Lower lobe of right lung (tissue), 2 donors: ENCODE results near the gene GOLGA6L9. TPM values are rescaled to one million over a fixed set of nuclear protein-coding genes. Genes with fewer than 3 reads are reported as not detected.
"Not testable (repeated sequence)": the region's sequence is repeated elsewhere in the genome, so short reads cannot be mapped to it uniquely, and the experiment has no call there.

Source experiments
- ATAC-seq, 2 donors: fragments of 200-7000 bp; cut with Tn5 transposase; one replicate each; pipeline ENCODE4 v1.9.1; 2020 to 2022; ENCODE audit warnings: mild to moderate bottlenecking in 2 of 2, moderate library complexity in 2 of 2
- DNase-seq: peaks from one replicate; pipeline ENCODE4 v3.0.0-alpha.2; 2020
- H3K27ac ChIP-seq: fragments of 200-600 bp; one replicate; pipeline ENCODE4 v1.8.0; 2022
- H3K27me3 ChIP-seq: fragments of 200-600 bp; one replicate; pipeline ENCODE4 v1.8.0; 2022; ENCODE audit warnings: low read depth
- H3K36me3 ChIP-seq: fragments of 200-600 bp; one replicate; pipeline ENCODE4 v1.8.0; 2022; ENCODE audit warnings: mild to moderate bottlenecking
- H3K4me1 ChIP-seq: fragments of 200-600 bp; one replicate; pipeline ENCODE4 v1.8.0; 2022
- H3K4me3 ChIP-seq: fragments of 200-600 bp; one replicate; pipeline ENCODE4 v1.8.0; 2022; ENCODE audit warnings: mild to moderate bottlenecking
- H3K9me3 ChIP-seq: fragments of 200-600 bp; one replicate; pipeline ENCODE4 v1.8.0; 2022
- CTCF ChIP-seq: fragments of 200-600 bp; IDR thresholded peaks from one replicate; pipeline ENCODE4 v1.8.0; 2022; ENCODE audit warnings: antibody characterized with exemption, mild to moderate bottlenecking
- intact Hi-C: fragments of 100-400 bp; cut with DNase I; formaldehyde crosslinking; loops from one replicate; pipeline ENCODE4 v1.11.0; 2022
- total RNA-seq: library from RNA; stranded (reverse); fragmentation: NEBNext Ultra II Directional; extraction: Animal tissue kit (Norgen Biotek cat#: 25700); gene quantifications from one replicate; pipeline ENCODE4 v1.2.1, GENCODE V29; 2021
- donor health status: DM: no; HTN: yes; CAD: no; lungs with severe emphysema.

Gene GOLGA6L9
- total RNA-seq, 1 donor from 2014 or later, result 6.0 TPM

DNA sequence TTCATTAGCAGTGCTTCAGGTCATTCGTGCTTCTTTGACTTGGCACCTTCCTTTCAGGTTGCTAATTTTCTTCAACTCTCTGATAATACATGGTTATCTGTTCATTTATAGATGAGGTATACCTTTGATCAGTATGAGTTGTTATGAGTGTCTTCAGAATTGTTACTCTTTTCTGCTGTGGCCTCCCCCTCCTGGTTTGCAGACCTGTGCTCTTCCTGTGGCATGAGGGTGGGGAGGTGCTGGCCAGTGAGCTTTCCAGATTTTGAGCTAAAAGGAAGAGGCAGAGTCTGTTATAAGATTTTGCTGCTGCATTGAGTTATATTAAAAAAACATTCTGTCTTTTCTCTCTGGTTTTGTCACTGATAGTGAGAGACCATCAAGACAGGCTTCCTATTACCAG lies 30.8 kb upstream of the GOLGA6L9 start:
- Histone ChIP-seq H3K36me3 (no peaks in the 10 kb centered on the region), H3K27ac (no peak overlapping the region), H3K4me3 (no peak overlapping the region), H3K9me3 (no peaks in the 10 kb centered on the region), H3K4me1 (no peaks in the 10 kb centered on the region), H3K27me3 (no peaks in the 10 kb centered on the region)
- no peak for TF ChIP-seq CTCF
- DNase-seq (no peak), ATAC-seq (no peak)
- intact Hi-C loops, result no loop called here

GRCh38 chr15:82399366-82400103 lies 30.1 kb upstream of the GOLGA6L9 start:
- DNase-seq, H3K27ac ChIP-seq, H3K4me1 ChIP-seq, ATAC-seq, intact Hi-C loops, H3K36me3 ChIP-seq, H3K4me3 ChIP-seq, H3K27me3 ChIP-seq, H3K9me3 ChIP-seq: not testable (repeated sequence)

DNA sequence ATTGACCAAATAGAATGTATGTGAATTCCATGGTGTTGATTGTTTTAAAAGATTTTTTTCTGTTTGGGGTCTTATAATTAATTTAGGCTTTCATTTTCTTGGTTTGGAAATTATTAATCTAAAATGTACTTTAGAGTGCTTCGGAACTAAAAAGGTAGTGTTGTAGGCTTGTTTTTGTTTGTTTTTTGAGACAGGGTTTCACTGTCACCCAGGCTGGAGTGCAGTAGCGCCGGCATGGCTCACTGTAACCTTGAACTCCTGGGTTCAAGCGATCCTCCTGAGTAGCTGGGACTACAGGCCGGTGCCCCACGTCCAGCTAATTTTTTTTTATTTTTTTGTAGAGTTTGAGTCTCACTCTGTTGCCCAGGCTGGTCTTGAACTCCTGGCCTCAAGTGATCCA lies 27.7 kb upstream of the GOLGA6L9 start:
- intact Hi-C loops, H3K27me3 ChIP-seq, ATAC-seq, H3K4me1 ChIP-seq, H3K27ac ChIP-seq, DNase-seq, H3K4me3 ChIP-seq, H3K36me3 ChIP-seq, H3K9me3 ChIP-seq: not testable (repeated sequence)

DNA sequence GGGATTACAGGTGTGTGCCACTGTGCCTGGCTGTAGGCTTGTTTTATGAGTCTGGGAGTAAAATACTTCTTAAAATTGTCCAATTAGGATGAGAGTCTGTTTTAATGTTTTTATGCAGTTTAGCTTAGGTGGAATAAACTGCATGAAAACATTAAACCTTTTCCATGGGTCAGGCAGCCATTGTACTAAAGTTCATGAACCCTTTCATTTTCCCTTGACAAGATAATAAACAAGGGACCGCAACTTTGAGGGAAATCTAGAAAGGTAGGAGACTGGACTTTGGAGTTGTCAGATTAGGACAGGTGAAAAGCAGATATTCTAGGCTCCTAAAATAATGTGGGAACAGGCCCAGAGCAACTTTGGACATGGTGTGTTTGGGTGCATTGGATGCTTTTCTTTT lies 27.3 kb upstream of the GOLGA6L9 start:
- H3K4me1 ChIP-seq, H3K4me3 ChIP-seq, H3K36me3 ChIP-seq, intact Hi-C loops, DNase-seq, H3K27ac ChIP-seq, H3K9me3 ChIP-seq, ATAC-seq, H3K27me3 ChIP-seq: not testable (repeated sequence)

DNA sequence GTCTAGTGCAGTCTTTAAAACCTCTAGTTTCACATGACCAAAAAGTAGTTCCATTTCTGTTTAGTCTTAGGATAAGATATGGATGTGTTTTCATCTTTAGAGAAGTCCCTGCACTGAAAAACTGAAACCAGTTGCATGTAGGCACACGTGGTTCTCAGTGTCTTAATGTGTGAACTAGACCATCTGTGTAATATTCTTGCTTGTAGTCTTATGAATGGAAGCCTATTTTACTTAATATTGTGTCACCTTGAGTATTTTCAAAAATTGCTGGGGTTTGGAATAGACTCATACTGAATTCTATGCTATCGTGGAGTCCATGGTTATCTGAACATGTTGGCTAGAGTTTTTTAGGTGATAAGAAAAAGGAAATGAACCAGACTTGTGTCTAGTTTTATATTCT lies 23.4 kb upstream of the GOLGA6L9 start:
- DNase-seq, result not testable (repeated sequence)

GRCh38 chr15:82410306-82410705 lies 19.3 kb upstream of the GOLGA6L9 start:
- H3K36me3 ChIP-seq, H3K4me3 ChIP-seq, intact Hi-C loops, H3K27me3 ChIP-seq, DNase-seq, ATAC-seq, H3K4me1 ChIP-seq, H3K9me3 ChIP-seq, H3K27ac ChIP-seq: not testable (repeated sequence)

More for the DNA sequence above, 23.4 kb upstream of the GOLGA6L9 start:
- ATAC-seq, H3K27ac ChIP-seq, intact Hi-C loops, H3K27me3 ChIP-seq, H3K4me1 ChIP-seq, H3K36me3 ChIP-seq, H3K9me3 ChIP-seq, H3K4me3 ChIP-seq: not testable (repeated sequence)

DNA sequence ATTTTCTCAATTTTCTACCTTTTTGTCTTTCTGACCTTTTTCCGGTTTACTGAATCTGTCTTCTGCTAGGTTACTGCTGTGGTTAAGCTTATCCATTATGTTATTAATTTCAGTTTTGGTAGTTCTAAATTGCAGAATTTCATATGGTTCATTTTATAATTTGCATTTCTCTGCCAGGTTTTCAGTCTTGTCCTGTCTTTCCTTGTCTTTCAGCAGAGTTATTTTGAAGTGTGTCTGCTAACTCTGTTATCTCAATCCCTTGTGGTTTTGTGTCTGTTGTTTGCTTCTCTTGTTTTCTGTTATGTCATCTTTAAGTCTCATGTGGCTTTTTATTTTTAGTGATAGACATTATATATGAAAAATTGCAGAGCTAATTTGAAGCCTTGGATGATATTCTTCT lies 18.0 kb upstream of the GOLGA6L9 start:
- DNase-seq, H3K36me3 ChIP-seq, intact Hi-C loops, H3K27me3 ChIP-seq, ATAC-seq, H3K9me3 ChIP-seq, H3K27ac ChIP-seq, H3K4me1 ChIP-seq, H3K4me3 ChIP-seq: not testable (repeated sequence)

DNA sequence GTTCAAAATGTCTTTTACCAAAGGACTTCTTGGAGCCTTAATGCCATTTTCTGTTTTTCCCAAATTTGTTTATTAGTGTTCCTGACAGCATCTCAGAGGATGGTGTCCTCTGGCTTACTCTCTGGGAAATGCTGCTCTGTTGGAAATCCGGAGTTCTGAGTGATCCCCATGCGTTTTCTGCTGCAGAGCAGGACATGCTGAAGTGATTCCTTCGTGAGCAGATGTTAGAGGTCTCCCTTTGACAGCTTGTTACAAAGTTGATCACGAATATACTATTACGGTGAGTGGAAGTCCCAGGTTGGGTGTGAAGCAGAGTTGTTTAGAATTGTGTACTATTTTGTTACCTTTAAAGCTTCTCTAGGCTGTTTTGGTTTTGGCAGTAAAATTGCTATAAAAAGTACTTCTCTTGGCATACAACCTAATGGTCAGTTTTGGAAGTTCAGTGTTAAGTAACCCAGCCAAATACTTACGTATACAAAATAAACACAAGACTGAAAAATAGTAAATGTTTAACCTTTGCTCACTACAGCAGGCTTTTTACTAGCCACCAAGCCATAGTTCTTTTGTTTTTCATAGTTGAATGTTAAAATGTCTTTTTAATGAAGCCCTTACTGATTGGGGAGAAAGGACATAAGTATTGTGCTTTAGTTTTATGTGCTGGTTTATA lies 15.0 kb upstream of the GOLGA6L9 start:
- H3K9me3 ChIP-seq, H3K36me3 ChIP-seq, intact Hi-C loops, H3K27ac ChIP-seq, H3K27me3 ChIP-seq, DNase-seq, H3K4me1 ChIP-seq, H3K4me3 ChIP-seq: not testable (repeated sequence)
- peak in 1 of 2 donors; percentile 62 for ATAC-seq

DNA sequence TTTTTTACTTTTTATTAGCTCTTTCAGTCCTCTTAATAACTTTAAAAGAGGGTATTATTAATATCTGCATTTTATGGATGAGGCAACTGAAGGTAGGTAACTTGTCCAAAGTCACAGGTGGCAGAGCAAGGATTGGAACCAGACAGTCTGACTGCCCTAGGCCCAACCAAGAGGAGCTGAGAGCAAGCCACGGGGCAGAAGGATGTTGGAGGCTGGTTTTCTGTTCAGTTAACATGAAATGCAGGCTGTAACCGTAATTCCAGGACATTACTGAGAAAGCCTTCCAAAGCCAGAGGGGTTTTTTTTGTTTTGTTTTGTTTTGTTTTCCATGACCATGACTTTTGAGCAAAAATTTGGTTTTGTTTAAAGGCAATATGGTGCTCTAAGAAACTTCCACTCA lies 9.1 kb upstream of the GOLGA6L9 start:
- H3K4me3 ChIP-seq, intact Hi-C loops, H3K27ac ChIP-seq, H3K27me3 ChIP-seq, H3K4me1 ChIP-seq, H3K9me3 ChIP-seq, H3K36me3 ChIP-seq, ATAC-seq, DNase-seq: not testable (repeated sequence)

DNA sequence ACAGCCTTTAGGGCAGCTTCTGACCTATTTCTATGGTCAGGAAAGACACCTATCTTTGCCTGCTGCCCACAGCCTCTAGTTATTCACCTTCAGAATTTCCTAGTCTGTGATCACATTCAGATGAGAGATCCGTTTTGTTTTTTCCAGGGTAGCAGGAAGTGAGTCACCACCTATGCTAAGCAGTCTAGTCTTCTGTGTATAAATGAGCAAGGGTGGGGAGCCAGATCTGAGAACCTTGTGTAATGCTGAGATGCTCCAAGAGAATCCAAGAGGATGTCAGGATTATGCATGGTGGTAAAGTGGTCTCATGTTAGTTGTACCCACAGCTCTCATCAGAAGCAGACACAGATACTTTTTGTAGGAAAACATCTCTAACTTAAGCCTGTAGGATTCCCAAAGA lies 8.7 kb upstream of the GOLGA6L9 start:
- H3K9me3 ChIP-seq, ATAC-seq, H3K4me3 ChIP-seq, H3K36me3 ChIP-seq, H3K4me1 ChIP-seq, intact Hi-C loops, H3K27ac ChIP-seq, H3K27me3 ChIP-seq, DNase-seq: not testable (repeated sequence)

DNA sequence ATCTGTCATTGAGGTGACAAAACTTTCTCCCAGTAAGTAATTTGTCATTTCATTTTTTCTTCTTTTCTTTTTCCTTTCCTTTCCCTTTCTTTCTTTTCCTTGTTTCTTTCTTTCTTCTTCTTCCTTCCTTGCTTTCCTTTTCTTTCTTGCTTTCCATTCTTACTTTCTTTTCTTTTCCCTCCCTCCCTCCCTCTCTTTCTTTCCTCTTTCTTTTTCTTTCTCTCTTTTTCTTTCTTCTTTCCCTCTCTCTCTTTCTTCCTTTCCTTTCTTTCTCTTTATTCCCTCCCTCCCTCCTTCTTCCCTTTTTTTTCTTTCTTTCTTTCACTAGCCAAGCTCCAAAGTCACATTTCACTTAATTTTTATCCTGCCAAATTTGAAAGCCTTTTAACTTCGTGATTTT lies 2.5 kb upstream of the GOLGA6L9 start:
- ATAC-seq, H3K9me3 ChIP-seq, H3K4me3 ChIP-seq, intact Hi-C loops, H3K36me3 ChIP-seq, DNase-seq, H3K4me1 ChIP-seq, H3K27me3 ChIP-seq, H3K27ac ChIP-seq: not testable (repeated sequence)

- H3K36me3 ChIP-seq, ATAC-seq, H3K4me1 ChIP-seq, H3K27me3 ChIP-seq, intact Hi-C loops, H3K9me3 ChIP-seq: not testable (repeated sequence)
- H3K27ac ChIP-seq, result peak overlapping the region; percentile 65
- H3K4me3 ChIP-seq, result peak overlapping the region; percentile 50
- DNase-seq, result peak; percentile 46
Measured at GRCh38 chr15:82445420-82445819, 15.8 kb downstream of the GOLGA6L9 start.

DNA sequence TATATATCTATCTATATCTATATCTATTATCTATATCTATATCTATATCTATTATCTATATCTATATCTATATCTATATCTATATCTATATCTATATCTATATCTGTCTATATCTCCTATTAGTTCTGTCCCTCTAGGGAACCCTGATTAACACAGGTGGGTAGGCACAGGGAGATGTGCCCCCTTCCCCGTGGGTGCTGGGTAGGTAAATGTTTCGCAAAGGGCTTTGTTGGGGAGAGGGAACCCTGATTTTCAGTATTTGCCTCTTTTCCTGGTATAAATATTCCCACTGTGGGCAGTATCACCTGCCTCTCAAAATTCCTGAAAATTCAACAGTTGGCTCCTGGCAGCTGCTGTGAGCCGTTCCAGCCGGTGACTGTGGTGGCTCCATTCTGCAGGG lies 27.7 kb downstream of the GOLGA6L9 start:
- not testable (repeated sequence) for ATAC-seq, H3K4me3 ChIP-seq

More for the DNA sequence above, 27.7 kb downstream of the GOLGA6L9 start:
- intact Hi-C loops, H3K27ac ChIP-seq, DNase-seq, H3K4me1 ChIP-seq, H3K36me3 ChIP-seq, H3K9me3 ChIP-seq, H3K27me3 ChIP-seq: not testable (repeated sequence)
